ENCODE data around the gene DAP. TPM values are rescaled to one million over a fixed set of nuclear protein-coding genes. Genes with fewer than 3 reads are reported as not detected.

Gene DAP
- total RNA-seq, 1 donor from 2014 or later: 63.7 TPM

DNA sequence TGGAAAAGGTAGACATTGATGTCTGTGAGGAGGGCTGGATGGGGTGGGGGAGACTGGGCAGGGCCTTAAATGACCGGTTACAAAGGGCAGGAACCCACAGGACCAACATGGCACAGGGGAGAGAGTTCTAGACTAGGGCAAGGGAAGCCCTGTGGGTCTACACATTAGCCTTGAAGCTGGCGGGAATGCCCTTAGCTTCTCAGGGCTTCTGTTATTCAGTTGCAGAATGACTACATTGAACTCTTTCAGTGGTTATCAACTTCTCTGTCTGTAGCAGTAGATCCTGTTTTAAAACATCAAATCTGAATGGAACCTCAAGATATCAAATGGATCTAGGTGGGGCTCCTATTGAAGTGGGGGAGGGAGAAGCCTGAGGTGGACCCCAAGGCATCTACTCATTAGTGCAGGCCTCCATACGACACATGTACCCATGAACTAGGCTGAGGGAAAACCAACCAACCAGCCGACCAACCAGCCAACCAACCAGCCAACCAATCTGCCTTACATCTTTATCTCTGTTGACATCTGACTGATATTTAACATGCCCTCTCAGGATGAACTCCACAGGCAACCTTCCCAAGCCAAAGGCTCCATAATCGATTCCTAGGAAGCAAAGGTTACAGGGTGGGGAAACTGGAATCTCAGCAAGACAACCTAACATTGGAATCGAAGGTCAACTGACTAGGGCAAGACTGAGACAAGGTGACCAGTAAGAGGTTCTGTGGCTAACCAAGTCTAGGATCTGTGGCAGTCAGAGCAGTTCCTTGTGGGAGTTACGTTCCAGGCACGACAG is 48.3 kb downstream of the DAP start:
- intact Hi-C loops (cut with micrococcal nuclease): no loop called here

DNA sequence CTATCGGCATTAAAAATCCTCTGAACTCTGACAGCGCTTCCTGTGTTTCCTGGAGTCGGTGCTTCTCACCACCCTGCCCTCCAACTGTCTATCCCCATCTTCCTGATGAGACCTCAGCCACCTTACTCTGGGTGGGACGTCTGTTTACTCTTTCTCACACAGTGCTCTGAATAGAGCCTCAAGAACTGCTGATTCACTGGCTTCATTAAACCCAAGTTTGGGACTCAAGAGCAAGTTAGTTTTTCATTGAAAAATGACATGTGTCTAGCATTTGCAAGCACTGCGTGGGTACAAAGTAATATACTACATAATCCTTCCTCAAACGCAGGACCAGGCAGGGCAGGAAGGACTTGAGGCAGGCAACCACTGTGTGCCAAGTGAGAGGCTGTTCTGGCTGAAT is 49.5 kb downstream of the DAP start:
- intact Hi-C loops (cut with micrococcal nuclease): no loop called here

DNA sequence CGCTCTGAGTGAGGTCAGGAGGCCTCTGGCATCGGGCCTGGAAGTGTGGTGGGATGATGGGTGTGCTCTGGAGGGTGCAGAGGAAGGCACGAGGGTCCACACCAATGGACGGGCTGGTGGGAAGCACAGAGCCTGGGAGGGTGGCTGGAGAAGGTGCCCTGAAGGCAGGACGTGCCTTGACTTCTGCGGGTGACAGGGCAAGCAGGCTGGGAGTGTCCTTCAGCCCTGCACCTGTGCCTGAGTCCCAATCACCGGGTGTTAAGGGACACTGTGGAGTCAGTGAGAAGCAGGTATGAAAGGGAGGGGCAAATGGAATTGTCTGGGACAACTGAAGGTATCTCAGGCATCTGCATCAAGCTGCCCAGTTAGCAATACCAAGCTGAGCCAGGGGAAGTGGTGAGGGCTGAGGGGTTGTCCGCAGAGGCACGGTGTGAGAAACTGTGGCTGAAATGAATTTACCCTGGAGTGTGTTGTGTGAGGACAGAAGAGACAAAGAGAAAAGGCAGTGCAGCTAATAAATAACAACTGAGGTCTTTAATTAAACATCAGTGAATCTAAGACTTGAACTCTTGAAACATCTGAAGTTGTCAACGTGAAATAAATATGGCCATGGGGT is 50.4 kb downstream of the DAP start:
- intact Hi-C loops (cut with micrococcal nuclease): no loop called here

DNA sequence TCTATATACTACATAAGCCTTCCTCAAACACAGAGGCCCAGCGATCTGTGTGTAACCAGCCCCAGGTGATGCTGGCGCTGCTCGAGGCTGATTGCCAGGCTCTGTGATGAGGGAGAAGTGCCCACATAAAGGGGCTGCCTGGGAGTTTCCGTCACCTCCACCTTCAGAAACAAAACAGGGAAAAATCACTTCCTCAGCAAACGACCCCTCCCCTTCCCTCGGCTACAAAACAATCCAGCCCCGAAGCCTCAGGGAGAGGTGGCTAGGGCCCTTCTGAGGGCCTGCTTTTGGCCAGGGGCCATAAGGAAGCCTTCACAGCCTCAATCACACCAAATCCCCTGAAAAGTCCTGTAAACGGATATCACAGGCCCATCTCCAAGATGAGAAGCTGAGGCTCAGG is 51.1 kb downstream of the DAP start:
- intact Hi-C loops (cut with micrococcal nuclease): no loop called here

DNA sequence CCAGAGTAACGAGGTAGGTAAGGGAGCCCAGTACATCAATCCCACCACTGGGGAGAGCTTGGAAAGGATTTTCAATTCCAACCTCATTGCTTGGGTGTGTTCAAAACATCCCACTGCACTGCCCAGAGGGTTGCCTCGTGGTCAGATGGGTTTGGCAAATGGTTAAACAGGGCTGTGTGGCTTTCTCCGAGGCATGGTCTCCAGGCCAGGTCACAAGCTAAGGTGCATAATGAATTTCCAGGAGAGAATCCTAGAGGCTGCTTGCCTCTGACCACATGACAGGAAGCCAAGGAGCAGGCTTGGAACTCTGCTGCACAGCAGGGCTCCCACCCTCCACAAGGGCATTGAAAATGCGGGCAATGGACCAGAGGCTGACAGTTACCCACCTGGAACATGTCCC is 51.6 kb downstream of the DAP start:
- intact Hi-C loops (cut with micrococcal nuclease): no loop called here

DNA sequence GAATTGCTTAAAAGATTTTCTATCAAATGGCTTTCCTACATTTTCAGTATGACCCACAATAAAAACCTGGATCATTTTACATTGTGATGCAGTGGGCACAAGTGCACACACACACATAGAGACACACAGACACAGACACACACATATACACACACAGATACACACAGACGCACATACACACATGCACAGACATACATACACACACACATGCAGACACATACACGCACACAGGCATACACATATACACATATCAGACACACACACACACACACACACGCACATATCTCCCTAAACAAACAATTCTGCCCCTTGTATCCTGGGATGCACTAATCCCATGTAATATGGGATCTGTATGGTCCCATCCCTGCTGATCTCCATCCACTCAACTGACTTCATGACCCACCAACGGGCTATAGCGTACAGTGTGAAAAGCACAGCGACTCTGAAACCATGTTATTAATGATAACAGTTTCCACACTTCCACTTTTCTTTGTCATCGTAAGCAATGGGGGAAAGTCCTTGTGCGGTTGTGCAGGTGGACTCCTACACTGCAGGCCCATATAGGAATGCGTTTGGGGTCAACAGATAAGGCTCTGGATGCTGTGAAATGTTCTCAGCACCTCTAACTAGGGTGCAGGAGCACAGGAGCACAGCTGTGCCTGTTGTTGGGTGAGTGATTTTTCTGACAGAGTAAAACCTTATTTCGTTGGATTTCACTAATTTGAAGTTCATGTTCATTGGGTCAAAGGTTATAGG is 52.7 kb downstream of the DAP start:
- intact Hi-C loops (cut with micrococcal nuclease): no loop called here

DNA sequence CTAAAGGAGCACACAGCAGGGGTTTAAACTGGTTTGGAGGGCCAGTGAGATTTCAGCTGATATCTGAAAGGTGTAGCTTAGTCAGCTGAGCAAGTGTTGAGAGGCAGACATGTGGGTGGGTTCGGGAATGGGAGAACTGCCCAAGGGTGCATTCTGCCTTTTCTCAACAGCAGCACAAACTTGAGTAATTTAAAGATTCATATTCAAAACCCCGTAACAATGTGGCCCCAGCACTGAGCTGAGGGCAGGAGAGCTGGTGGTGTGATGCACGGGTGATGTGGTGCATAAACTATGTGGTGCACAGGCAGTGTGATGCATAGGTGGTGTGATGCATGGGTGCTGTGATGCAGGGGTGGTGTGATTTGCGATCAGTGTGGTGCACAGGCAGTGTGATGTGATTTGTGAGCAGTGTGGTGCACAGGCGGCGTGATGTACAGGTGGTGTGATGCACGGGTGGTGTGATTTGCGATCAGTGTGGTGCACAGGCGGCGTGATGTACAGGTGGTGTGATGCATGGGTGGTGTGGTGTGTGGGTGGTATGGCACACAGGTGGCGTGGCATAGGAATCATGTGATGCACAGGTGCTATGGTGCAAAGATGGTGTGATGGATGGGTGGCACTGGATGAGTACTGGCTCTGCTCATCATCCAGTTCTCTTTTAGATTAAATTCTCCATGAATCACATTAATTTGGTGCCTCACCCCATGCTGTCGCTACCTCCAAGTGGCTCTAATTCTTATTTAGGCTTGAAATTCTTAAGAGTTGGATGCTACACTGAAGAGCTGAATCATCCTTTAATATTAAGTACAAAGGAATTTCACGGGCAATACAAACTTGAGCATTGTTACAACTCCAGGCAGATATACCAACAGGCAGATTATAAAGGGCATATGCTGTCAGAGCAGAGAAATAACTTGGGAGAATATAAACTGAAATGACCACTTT is 53.6 kb downstream of the DAP start:
- intact Hi-C loops (cut with micrococcal nuclease): no loop called here

DNA sequence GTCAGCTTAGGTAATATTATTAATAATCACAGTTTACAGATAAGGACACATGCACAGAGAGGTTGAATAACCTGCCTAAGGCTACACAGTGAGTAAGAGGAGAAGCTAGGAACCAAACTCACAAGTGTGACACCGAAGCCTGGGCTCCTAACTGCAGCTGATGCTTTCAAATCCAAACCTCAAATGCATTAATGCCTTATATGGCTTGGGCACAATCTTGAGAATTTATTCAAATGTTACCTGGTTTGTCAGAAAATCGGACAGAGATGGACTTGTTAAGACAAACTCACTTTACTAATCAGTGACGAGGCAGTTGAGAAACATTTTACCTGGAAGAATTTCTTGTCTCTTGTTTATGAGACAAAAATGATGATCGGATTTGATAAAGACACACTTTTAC is 54.7 kb downstream of the DAP start:
- intact Hi-C loops (cut with micrococcal nuclease): no loop called here

DNA sequence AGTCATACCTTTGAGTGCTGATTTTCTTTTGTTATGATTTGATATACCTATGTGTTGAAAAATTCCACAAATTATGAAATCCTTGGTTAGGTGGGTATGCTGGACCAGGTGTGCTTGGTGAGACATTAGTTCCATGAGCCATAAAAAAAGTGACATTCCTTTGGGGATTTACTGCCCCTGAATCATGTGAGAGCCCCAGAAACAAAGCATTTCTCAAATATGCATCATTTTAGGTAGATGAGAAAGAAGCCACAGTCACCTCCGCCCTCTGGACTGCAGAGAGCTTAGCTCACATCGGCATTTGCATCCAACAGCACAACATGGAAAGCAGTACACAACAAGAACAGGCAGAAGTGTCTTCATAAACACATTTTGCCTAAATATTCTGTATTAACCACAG is 55.3 kb downstream of the DAP start:
- intact Hi-C loops (cut with micrococcal nuclease): no loop called here

DNA sequence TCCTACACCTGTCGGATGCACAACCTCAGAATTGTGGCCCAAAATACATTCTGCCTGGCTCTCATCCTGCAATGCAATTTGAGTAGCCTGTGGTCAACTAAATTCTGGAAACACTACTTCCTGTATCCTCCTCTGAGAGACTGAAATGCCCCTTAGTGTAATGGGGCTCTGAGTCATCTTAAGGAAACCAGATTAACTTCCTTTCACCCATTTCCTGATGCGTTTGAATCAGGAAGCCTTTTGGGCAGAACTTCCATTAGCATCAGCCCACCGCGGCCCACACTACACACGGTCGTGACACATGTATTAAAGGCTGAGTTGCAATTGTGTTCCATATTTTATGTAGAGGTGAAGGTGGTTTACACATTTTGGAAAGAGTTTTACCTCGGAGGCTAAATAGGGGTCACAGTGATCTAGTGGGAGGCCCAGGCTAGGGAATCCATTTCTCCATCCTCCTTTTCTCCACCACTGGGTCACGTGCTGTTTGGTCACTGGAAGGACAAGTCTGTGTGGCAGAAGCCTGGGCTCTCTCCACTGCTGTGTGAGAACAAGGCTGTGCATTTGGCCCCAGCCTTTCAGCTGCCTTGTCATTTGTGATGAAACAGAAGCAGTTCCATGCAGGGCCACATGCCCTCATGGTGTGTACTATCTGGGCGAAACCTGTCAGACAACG is 55.9 kb downstream of the DAP start:
- intact Hi-C loops (cut with micrococcal nuclease): no loop called here

DNA sequence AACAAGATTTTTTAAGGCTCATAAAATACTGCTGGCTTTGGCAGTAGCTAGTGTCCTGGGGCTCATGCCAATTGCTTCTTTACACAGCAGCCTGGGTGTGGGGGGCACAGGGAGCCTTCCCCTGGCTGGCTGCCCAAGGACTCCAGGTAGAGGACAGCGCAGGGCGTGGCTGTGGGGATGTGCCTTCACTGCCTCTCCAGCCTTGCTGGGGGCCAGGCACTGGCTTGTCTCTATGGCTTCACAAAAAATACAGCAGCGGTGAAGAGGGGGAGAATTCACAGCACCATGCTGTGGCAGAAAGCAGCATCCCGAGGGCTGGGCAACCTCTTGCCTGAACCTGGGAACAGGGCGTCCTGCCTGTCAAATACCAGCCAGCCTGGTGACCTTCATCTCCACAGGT is 57.4 kb downstream of the DAP start:
- intact Hi-C loops (cut with micrococcal nuclease): no loop called here

DNA sequence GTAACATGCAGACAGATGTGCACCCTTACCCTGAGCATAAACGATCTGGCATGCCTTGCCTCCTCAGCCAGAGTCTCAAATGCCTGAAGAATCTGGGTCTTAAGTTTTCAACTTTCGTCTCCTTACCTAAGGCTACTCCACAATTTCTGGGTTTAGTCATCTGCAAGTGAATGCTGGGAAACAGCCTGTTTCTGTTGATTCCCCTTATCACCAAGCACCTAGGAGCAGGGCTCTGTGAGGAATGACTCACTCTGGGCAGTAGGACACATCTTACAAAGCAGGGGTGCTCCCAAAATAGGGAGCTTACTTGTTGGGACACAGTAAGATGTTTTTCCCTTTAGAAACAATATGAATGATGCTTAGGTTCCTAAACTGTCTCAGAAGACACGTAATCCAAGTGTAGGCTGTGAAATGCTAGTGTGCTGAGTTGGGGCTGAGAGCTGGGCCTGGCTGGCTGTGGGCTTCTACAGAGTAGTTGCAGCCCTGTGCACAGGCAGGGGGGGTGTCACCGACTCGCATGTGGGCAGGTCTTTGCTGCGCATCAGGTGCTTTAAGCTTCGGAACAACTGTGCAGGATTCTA is 58.0 kb downstream of the DAP start:
- intact Hi-C loops (cut with micrococcal nuclease): no loop called here

DNA sequence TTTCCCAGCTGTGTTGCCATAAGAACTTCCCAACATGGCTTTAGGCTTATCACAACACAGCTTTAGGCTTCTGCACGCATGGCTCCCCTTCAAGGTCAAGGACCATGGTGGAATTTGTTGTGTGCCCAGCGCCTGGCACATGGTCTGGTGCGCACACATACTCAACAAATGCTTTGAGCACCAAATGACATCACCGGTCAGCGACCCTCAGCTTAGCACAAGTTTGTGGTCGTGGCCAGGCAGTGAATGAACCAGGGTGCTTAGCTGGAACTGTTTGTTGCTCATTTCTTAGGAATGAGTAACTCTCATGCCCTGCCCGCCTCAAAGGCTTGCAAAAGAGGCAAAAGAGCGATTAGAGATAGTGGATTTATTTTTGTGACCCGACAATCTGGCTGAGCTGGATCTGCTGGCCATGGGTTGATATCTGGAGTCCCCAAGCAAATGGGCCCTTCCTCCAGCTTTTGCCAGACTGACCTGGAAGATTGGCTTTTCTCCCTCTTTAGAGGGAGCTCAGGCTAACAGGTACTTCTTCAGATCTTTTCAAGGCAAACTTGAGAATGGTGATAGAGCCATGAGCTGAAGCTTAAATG is 58.9 kb downstream of the DAP start:
- intact Hi-C loops (cut with micrococcal nuclease): no loop called here

DNA sequence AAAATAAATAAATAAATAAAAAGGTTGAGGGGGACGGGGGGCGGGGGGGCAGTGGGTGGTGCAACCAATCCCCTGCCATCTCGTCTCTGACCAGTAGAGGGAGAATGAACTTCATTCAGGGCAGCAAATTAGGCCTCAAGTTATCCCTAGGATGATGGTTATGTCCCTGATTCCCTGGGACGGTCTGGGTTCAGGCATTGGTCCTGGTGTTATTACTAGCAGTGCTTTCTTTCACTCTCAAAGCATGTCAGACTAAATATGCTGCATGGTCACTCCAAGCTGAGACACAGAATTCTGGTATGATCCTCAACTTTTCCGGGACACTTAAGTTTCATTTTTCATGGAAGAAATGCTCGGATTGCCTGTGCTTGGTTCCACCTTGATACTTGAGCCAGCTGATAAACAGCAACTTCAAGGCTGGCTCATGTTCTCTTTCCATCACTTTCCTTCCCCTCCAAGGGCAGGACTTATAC is 59.4 kb downstream of the DAP start:
- intact Hi-C loops (cut with micrococcal nuclease): loop anchor here (1.0 kb wide), 1 partner anchor 59 kb away; no protein-coding TSS in a partner anchor

DNA sequence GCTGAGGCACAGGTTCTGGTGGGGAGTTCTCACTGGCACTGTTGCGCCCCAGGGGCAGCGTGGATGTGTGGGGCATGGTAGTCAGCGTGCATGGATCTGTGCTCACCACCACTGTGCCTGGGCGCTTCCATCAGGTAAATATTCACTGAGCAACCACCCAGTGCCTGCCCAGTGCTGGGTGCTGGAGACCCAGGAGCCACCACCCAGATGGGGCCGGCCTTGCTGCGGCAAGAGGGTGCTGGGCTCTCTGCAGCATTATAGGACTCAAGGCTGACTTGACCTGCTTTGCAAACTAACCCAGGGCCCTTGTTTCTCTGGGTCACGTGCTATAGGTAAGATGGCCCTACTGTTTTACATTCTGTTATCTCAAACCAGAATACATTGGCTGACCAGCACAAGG is 60.5 kb downstream of the DAP start:
- intact Hi-C loops (cut with micrococcal nuclease): no loop called here

DNA sequence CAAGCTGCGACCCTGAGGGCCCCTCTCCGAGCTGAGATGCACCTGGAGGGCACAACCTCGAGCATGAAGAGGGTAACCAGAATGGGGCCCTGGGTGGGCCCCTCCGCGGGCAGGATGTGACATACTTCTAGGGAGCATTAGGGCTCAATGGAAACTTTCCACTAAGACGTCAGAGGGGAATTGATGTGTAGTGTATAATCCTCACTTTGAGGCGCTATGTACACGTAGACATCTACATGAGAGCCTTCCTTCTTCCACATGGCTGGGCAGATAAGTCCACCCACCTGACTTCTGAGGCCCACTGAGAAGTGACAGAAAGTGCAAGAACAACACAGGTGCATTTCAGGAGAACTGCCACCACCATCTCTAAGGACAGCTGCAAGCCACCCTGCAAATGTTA is 61.0 kb downstream of the DAP start:
- intact Hi-C loops (cut with micrococcal nuclease): no loop called here

DNA sequence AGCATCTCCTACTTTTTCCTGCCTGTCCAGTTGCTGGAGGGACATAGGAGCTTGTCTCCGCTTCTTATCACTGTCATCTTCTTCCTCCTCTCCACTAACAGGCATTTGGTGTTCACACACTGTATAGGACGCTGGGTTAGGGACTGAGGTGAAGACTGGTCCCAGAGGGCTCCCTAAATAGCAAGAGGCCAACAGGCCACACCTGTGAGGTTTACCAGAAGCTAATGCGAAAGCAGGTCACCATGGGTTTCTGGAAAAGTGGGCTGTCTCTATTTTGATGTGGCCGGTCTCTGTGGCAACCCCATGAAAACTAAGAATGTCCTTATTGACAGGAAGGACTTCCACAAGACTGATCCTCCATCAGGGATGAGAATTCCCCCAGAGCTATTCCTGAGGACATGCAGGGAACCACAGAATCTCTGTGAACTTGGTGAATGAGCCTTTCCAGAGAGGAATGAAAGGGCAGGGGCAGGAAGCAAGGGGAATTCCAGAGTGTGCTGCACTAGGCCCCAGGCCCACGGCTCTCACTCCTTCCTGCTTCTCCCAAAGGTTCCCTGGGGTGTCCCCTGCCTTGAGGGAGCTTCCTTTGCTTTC is 61.7 kb downstream of the DAP start:
- intact Hi-C loops (cut with micrococcal nuclease): no loop called here

DNA sequence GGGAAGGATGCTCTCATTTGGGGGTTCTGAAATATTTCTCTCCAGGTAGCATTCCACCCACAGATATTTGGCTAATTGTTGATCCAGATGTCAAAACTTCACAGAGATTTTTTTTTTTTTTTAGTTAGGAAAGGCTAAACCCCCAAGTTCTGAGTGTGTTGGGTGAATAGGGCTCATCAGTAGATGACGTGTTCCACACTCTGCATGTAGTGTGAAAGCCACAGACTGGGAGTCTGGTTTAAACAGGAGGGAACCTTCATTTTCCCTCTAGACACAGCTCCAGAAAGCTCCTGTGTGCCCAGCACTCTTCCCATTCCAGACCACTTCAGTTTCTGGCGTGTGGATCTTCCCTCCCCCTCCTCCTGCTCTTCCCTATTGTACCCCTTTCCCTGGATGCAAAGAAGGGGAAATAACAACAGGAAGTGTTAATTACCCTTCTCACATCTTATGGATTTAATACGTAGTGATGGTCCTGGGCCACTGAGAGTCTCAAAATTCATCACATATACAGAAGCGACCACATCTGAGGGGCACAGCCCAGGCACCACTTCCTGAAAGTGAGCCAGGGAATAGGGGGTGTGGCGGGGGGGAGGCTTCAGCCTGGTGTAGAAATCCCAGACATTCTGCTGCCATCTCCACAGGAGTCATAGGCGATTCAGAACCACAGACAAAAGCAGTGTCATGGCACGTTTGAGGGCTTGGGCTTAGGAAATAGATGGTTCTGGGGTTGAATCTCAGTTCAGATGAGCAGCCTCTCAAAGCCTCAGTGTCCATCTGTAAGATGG is 65.1 kb downstream of the DAP start:
- intact Hi-C loops (cut with micrococcal nuclease): no loop called here

Data from T-helper 1 cell treated with Interleukin-12 subunit alpha and Interleukin-12 subunit beta and Interleukin-4 antibody, amounts not matched to agents 30 ng/mL and 1 ng/mL, for 36 hours (primary cell).